HL-60 (cell line): ENCODE results near the gene PRDX2. TPM values are rescaled to one million over a fixed set of nuclear protein-coding genes. Genes with fewer than 3 reads are reported as not detected.

Experiments
- DNase-seq, 2 experiments: peaks; one replicate each; pipeline ENCODE4 v3.0.0-alpha.2; 2010 to 2020; ENCODE audit warnings: low read depth in 1 of 2, low spot score in 1 of 2
- H3K27ac ChIP-seq: fragments of 250-450 bp; sonication (Bioruptor Pico); replicated peaks from 2 replicates; pipeline ENCODE4 v1.5.1; 2020; ENCODE audit warnings: mild to moderate bottlenecking, moderate library complexity
- H3K27me3 ChIP-seq: fragments of 250-450 bp; sonication (Bioruptor Pico); 2 replicates; pipeline ENCODE4 v1.5.1; 2021; ENCODE audit warnings: mild to moderate bottlenecking, moderate library complexity; ENCODE audit not compliant: insufficient read depth, poor library complexity, severe bottlenecking
- H3K4me3 ChIP-seq: replicated peaks from 2 replicates; pipeline ENCODE4 v1.5.1; 2011; ENCODE audit warnings: mild to moderate bottlenecking, control low read depth, low read length; ENCODE audit not compliant: insufficient read depth
- GABPA ChIP-seq: IDR thresholded peaks from 2 replicates; pipeline ENCODE4 v1.6.1; 2012; ENCODE audit warnings: low read depth
- SPI1 ChIP-seq: IDR thresholded peaks from 2 replicates; pipeline ENCODE4 v1.6.1; 2012; ENCODE audit warnings: low read depth, mild to moderate bottlenecking, borderline replicate concordance
- microRNA-seq: library from miRNA; unstranded; fragments of <30 nt; microRNA quantifications from one replicate; pipeline ENCODE4, GENCODE V29; 2018
- TF ChIP-seq, protein P1 (sequence below): IDR thresholded peaks from 2 replicates; pipeline ENCODE4 v1.6.1; 2012; ENCODE audit warnings: low read depth; ENCODE audit not compliant: insufficient replicate concordance
- TF ChIP-seq, protein P2 (sequence below): IDR thresholded peaks from one replicate; pipeline ENCODE4 v1.5.1; 2011; ENCODE audit warnings: low read length, control low read depth, inconsistent platforms; ENCODE audit not compliant: insufficient read depth

Gene PRDX2

DNA sequence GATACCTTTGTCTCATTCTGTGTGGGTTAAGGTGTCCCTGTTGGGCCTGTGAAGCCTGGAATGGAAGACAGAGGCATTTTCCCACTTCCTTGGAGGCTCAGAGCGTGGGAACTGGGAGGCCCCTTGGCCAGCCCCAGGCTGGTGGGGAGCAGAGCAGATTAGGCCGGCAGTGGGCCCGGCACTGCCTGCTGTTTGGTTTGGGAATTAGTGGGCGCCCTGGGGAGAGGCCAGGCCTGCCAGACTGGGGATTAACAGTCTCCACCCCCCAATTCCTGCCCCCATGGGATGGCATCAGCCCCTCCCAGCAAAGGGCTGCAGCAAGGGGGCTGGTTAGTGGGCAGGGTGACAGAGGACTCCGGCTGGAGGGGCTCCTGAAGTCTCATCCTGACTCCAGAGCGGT is 53.1 kb downstream of the PRDX2 start:
- no peak for DNase-seq
- H3K27me3 ChIP-seq: peaks cover 16% of the 10 kb centered on the region
- TF ChIP-seq GABPA (no peak), SPI1 (no peak)
- TF ChIP-seq, protein P1, sequence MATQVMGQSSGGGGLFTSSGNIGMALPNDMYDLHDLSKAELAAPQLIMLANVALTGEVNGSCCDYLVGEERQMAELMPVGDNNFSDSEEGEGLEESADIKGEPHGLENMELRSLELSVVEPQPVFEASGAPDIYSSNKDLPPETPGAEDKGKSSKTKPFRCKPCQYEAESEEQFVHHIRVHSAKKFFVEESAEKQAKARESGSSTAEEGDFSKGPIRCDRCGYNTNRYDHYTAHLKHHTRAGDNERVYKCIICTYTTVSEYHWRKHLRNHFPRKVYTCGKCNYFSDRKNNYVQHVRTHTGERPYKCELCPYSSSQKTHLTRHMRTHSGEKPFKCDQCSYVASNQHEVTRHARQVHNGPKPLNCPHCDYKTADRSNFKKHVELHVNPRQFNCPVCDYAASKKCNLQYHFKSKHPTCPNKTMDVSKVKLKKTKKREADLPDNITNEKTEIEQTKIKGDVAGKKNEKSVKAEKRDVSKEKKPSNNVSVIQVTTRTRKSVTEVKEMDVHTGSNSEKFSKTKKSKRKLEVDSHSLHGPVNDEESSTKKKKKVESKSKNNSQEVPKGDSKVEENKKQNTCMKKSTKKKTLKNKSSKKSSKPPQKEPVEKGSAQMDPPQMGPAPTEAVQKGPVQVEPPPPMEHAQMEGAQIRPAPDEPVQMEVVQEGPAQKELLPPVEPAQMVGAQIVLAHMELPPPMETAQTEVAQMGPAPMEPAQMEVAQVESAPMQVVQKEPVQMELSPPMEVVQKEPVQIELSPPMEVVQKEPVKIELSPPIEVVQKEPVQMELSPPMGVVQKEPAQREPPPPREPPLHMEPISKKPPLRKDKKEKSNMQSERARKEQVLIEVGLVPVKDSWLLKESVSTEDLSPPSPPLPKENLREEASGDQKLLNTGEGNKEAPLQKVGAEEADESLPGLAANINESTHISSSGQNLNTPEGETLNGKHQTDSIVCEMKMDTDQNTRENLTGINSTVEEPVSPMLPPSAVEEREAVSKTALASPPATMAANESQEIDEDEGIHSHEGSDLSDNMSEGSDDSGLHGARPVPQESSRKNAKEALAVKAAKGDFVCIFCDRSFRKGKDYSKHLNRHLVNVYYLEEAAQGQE: no peak
- TF ChIP-seq, protein P2, sequence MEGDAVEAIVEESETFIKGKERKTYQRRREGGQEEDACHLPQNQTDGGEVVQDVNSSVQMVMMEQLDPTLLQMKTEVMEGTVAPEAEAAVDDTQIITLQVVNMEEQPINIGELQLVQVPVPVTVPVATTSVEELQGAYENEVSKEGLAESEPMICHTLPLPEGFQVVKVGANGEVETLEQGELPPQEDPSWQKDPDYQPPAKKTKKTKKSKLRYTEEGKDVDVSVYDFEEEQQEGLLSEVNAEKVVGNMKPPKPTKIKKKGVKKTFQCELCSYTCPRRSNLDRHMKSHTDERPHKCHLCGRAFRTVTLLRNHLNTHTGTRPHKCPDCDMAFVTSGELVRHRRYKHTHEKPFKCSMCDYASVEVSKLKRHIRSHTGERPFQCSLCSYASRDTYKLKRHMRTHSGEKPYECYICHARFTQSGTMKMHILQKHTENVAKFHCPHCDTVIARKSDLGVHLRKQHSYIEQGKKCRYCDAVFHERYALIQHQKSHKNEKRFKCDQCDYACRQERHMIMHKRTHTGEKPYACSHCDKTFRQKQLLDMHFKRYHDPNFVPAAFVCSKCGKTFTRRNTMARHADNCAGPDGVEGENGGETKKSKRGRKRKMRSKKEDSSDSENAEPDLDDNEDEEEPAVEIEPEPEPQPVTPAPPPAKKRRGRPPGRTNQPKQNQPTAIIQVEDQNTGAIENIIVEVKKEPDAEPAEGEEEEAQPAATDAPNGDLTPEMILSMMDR: no peak
- no peak overlapping the region for H3K4me3 ChIP-seq
- no peak overlapping the region for H3K27ac ChIP-seq

Small RNA genes within 50 kb of the gene (microRNA-seq; reads per million reads assigned to microRNA genes)
- gene MIR5684: not detected
